Hepatocyte (in vitro differentiated cells): ENCODE results near the gene COX7A2. TPM values are rescaled to one million over a fixed set of nuclear protein-coding genes. Genes with fewer than 3 reads are reported as not detected.

Source experiments
- DNase-seq: peaks from one replicate; pipeline ENCODE4 v3.0.0-alpha.2; 2016; ENCODE audit warnings: low spot score
- H2AFZ ChIP-seq: fragments of 200-600 bp; sonication (generic); 2 replicates; pipeline ENCODE4 v1.6.0; 2016; ENCODE audit warnings: antibody characterized with exemption, mild to moderate bottlenecking
- H3K27ac ChIP-seq: fragments of 200-600 bp; sonication (generic); 2 replicates; pipeline ENCODE4 v1.5.1; 2016; ENCODE audit warnings: mild to moderate bottlenecking
- H3K27me3 ChIP-seq: fragments of 200-600 bp; sonication (generic); 2 replicates; pipeline ENCODE4 v1.6.1; 2016
- H3K36me3 ChIP-seq: fragments of 200-600 bp; sonication (generic); replicated peaks from 2 replicates; pipeline ENCODE4 v1.5.1; 2016; ENCODE audit warnings: low read depth; ENCODE audit not compliant: insufficient read depth
- H3K4me1 ChIP-seq: fragments of 200-600 bp; sonication (generic); 2 replicates; pipeline ENCODE4 v1.5.1; 2016; ENCODE audit warnings: mild to moderate bottlenecking, moderate library complexity; ENCODE audit not compliant: insufficient read depth
- H3K4me2 ChIP-seq: fragments of 200-600 bp; sonication (generic); 2 replicates; pipeline ENCODE4 v1.6.0; 2016
- H3K4me3 ChIP-seq: fragments of 200-600 bp; sonication (generic); 2 replicates; pipeline ENCODE4 v1.5.1; 2016; ENCODE audit warnings: mild to moderate bottlenecking
- H3K79me2 ChIP-seq: fragments of 200-600 bp; sonication (generic); 2 replicates; pipeline ENCODE4 v1.6.0; 2017; ENCODE audit warnings: mild to moderate bottlenecking
- H3K9me2 ChIP-seq: fragments of 200-600 bp; sonication (generic); replicated peaks from 2 replicates; pipeline ENCODE4 v1.6.0; 2017; ENCODE audit warnings: mild to moderate bottlenecking; ENCODE audit not compliant: insufficient read depth
- H3K9me3 ChIP-seq: fragments of 200-600 bp; sonication (generic); 2 replicates; pipeline ENCODE4 v1.5.1; 2016; ENCODE audit warnings: low read depth, mild to moderate bottlenecking
- H4K20me1 ChIP-seq: fragments of 200-600 bp; sonication (generic); 2 replicates; pipeline ENCODE4 v1.6.0; 2016; ENCODE audit warnings: mild to moderate bottlenecking; ENCODE audit not compliant: insufficient read depth, poor library complexity, severe bottlenecking
- CTCF ChIP-seq: fragments of 200-600 bp; sonication (generic); IDR thresholded peaks from 2 replicates; pipeline ENCODE4 v1.5.1; 2016; ENCODE audit warnings: antibody characterized with exemption, mild to moderate bottlenecking; ENCODE audit not compliant: poor library complexity
- EZH2 ChIP-seq: fragments of 200-600 bp; sonication (generic); IDR thresholded peaks from 2 replicates; pipeline ENCODE4 v1.6.1; 2016; ENCODE audit warnings: antibody characterized with exemption, mild to moderate bottlenecking, borderline replicate concordance
- EZH2phosphoT487 ChIP-seq: fragments of 200-600 bp; sonication (generic); IDR thresholded peaks from one replicate; pipeline ENCODE4 v1.6.1; 2018; ENCODE audit warnings: antibody characterized with exemption, mild to moderate bottlenecking, low read depth, moderate library complexity; ENCODE audit not compliant: unreplicated experiment, severe bottlenecking
- WGBS: methylation state at CpG from one replicate; pipeline ENCODE4 v1.1.6; 2016; ENCODE audit warnings: low lambda C conversion rate; ENCODE audit errors: missing lambda C conversion rate; 5-methylcytosine and 5-hydroxymethylcytosine counted together
- polyA plus RNA-seq: library from polyadenylated mRNA; unstranded; fragments of >200 nt; fragmentation: Nextera tagmentation; extraction: Ambion mirVana; gene quantifications from 2 replicates; pipeline ENCODE4 v1.2.1, GENCODE V29; 2016
- total RNA-seq: library from RNA; depleted of rRNA; stranded (reverse); fragments of >200 nt; gene quantifications from 2 replicates; pipeline ENCODE4 v1.2.3, GENCODE V29; 2014

The COX7A2 gene
- total and polyA plus RNA-seq, 2 experiments from 2014 or later, result 167 to 703 TPM

DNA sequence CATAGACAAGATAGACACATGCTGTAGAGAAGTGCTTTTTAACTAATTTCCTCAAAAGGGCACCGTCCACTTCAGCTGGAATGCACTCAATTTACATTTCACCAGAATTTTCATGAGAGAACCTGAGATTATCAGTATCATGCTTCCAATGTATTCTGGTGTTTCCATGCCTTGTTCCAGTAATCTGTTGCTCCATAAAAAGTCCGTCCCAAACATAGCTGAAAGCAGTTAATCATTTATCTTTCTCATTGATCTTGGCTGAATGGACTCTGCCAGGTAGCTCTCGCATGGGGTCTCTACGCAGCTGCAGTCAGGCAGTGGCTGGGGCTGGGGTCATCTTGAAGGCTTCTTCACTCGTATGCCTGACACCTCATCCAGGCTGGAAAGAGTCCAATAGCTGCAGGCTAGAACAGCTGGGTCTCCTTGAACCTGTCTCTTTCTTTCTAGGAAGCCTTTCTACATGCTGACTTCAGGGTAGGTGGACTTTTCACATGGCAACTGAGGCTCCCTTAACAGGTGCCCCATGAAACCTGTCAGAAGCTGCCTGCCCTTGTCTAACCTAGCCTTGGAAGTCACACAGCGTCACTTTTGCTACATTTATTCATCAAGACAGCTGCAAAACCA lies 19.2 kb downstream of the COX7A2 start:
- Histone ChIP-seq H3K9me3 (no peaks in the 10 kb centered on the region), H3K4me2 (peak overlapping the region; percentile 56), H4K20me1 (no peaks in the 10 kb centered on the region), H3K4me3 (no peak overlapping the region), H2AFZ (peak overlapping the region; percentile 18), H3K9me2 (no peaks in the 10 kb centered on the region), H3K27me3 (no peaks in the 10 kb centered on the region), H3K4me1 (peaks cover 4% of the 10 kb centered on the region), H3K79me2 (no peaks in the 10 kb centered on the region), H3K27ac (no peak overlapping the region), H3K36me3 (no peaks in the 10 kb centered on the region)
- DNase-seq, result no peak
- TF ChIP-seq EZH2phosphoT487, result no peak
- 50% methylated on average over 6 of the region's 6 CpGs for WGBS

DNA sequence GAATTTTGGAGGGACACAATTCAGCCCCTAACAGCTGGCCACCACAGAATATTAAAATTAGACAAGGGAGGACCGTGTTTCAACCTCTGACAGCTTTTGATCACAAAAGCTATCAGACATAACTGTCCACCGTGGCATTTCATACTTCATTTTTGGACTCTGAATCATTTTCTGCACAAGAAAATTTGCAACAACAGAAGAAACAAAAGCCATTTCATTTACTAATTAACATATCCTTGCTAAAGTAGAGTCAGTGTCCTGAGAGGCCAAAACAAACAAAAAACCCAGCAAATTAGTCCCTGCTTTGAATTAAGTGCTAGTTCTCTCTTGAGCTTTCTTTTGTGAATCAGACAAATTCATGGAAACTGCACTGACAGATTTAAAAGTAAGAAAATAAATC lies 20.2 kb downstream of the COX7A2 start:
- no peak for DNase-seq
- H3K4me2 ChIP-seq, result no peak overlapping the region
- H3K79me2 ChIP-seq, result no peaks in the 10 kb centered on the region
- H3K27me3 ChIP-seq, result no peaks in the 10 kb centered on the region
- no peaks in the 10 kb centered on the region for H3K9me2 ChIP-seq
- no peak overlapping the region for H2AFZ ChIP-seq
- 93% methylated on average over 2 of the region's 2 CpGs for WGBS
- TF ChIP-seq CTCF (no peak), EZH2phosphoT487 (no peak), EZH2 (no peak)
- no peaks in the 10 kb centered on the region for H3K36me3 ChIP-seq
- H3K9me3 ChIP-seq, result no peaks in the 10 kb centered on the region
- H3K27ac ChIP-seq, result no peak overlapping the region
- peaks cover 4% of the 10 kb centered on the region for H3K4me1 ChIP-seq
- no peak overlapping the region for H3K4me3 ChIP-seq
- H4K20me1 ChIP-seq, result no peaks in the 10 kb centered on the region

- Histone ChIP-seq H2AFZ (no peak overlapping the region), H3K27me3 (no peaks in the 10 kb centered on the region), H3K27ac (no peak overlapping the region), H3K36me3 (no peaks in the 10 kb centered on the region), H3K4me2 (no peak overlapping the region), H3K4me3 (no peak overlapping the region), H3K9me2 (no peaks in the 10 kb centered on the region), H3K79me2 (no peaks in the 10 kb centered on the region), H4K20me1 (no peaks in the 10 kb centered on the region), H3K4me1 (peaks cover 4% of the 10 kb centered on the region), H3K9me3 (no peaks in the 10 kb centered on the region)
- no peak for DNase-seq
- no peak for TF ChIP-seq EZH2
- TF ChIP-seq EZH2phosphoT487, result no peak
- no peak for TF ChIP-seq CTCF
These were observed 21.3 kb downstream of the COX7A2 start for GRCh38 chr6:75222261-75222660.

DNA sequence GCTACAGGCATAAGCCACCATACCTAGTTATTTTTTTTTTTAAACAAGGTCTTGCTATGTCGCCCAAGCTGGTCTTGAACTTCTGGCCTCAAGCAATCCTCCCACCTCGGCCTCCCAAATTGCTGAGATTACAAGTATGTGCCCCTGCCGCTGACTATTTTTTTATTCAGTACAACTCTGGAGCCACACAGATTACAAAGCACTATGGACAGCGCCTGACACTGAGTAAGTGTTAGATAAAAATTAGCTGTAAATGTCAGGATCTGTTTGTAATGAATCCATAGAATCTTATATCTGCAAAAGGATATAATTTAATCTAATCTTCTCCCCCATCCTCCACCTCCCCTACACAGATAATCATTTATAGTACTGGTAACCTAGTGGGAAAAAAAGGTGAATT lies 22.5 kb downstream of the COX7A2 start:
- Histone ChIP-seq H3K27me3 (no peaks in the 10 kb centered on the region), H3K9me3 (no peaks in the 10 kb centered on the region), H2AFZ (no peak overlapping the region), H4K20me1 (no peaks in the 10 kb centered on the region), H3K4me3 (no peak overlapping the region), H3K4me2 (no peak overlapping the region), H3K9me2 (no peaks in the 10 kb centered on the region), H3K79me2 (no peaks in the 10 kb centered on the region), H3K36me3 (no peaks in the 10 kb centered on the region), H3K4me1 (peaks cover 4% of the 10 kb centered on the region), H3K27ac (no peak overlapping the region)
- 94% methylated on average over 4 of the region's 4 CpGs for WGBS
- no peak for DNase-seq
- no peak for TF ChIP-seq EZH2phosphoT487
- no peak for TF ChIP-seq CTCF
- TF ChIP-seq EZH2, result no peak
